Smooth muscle cell (in vitro differentiated cells): ENCODE data around the gene MAOB. TPM values are rescaled to one million over a fixed set of nuclear protein-coding genes. Genes with fewer than 3 reads are reported as not detected.

Source experiments
- DNase-seq: peaks from one replicate; lab custom pipeline; 2025; ENCODE audit not compliant: unreplicated experiment; lab: John Stamatoyannopoulos, UW
- H2AFZ ChIP-seq: fragments of 200-600 bp; sonication (generic); 2 replicates; pipeline ENCODE4 v1.6.0; 2016; ENCODE audit warnings: antibody characterized with exemption, low read depth, mild to moderate bottlenecking
- H3F3A ChIP-seq: fragments of 200-600 bp; sonication (generic); 2 replicates; pipeline ENCODE4 v1.6.0; 2017; ENCODE audit warnings: antibody characterized with exemption, low read depth
- H3K27ac ChIP-seq: fragments of 200-600 bp; sonication (generic); 2 replicates; pipeline ENCODE4 v1.5.1; 2016; ENCODE audit warnings: low read depth, mild to moderate bottlenecking
- H3K27me3 ChIP-seq: fragments of 200-600 bp; sonication (generic); 2 replicates; pipeline ENCODE4 v1.6.1; 2016; ENCODE audit warnings: low read depth, mild to moderate bottlenecking
- H3K36me3 ChIP-seq: fragments of 200-600 bp; sonication (generic); 2 replicates; pipeline ENCODE4 v1.5.1; 2016; ENCODE audit warnings: low read depth
- H3K4me1 ChIP-seq: fragments of 200-600 bp; sonication (generic); 2 replicates; pipeline ENCODE4 v1.5.1; 2016; ENCODE audit warnings: low read depth
- H3K4me2 ChIP-seq: fragments of 200-600 bp; sonication (generic); 2 replicates; pipeline ENCODE4 v1.6.0; 2016; ENCODE audit warnings: mild to moderate bottlenecking
- H3K4me3 ChIP-seq: fragments of 200-600 bp; sonication (generic); 2 replicates; pipeline ENCODE4 v1.5.1; 2016; ENCODE audit warnings: mild to moderate bottlenecking
- H3K79me2 ChIP-seq: fragments of 200-600 bp; sonication (generic); 2 replicates; pipeline ENCODE4 v1.6.0; 2016; ENCODE audit warnings: low read depth, mild to moderate bottlenecking
- H3K9ac ChIP-seq: fragments of 200-600 bp; sonication (generic); 2 replicates; pipeline ENCODE4 v1.6.0; 2016; ENCODE audit warnings: low read depth
- H3K9me3 ChIP-seq: fragments of 200-600 bp; sonication (generic); replicated peaks from 2 replicates; pipeline ENCODE4 v1.5.1; 2016; ENCODE audit warnings: low read depth
- H4K20me1 ChIP-seq: fragments of 200-600 bp; sonication (generic); 2 replicates; pipeline ENCODE4 v1.6.0; 2016; ENCODE audit warnings: low read depth
- CTCF ChIP-seq: fragments of 200-600 bp; sonication (generic); IDR thresholded peaks from 2 replicates; pipeline ENCODE4 v1.5.1; 2017; ENCODE audit warnings: borderline replicate concordance, mild to moderate bottlenecking, antibody characterized with exemption; ENCODE audit not compliant: insufficient read depth, poor library complexity, severe bottlenecking
- WGBS: methylation state at CpG from one replicate; pipeline ENCODE4 v1.1.7; 2016; ENCODE audit warnings: low lambda C conversion rate; 5-methylcytosine and 5-hydroxymethylcytosine counted together
- polyA plus RNA-seq: library from polyadenylated mRNA; unstranded; fragments of >200 nt; fragmentation: Nextera tagmentation; extraction: Ambion mirVana; gene quantifications from 2 replicates; pipeline ENCODE4 v1.2.1, GENCODE V29; 2016
- total RNA-seq: library from RNA; depleted of rRNA; stranded (reverse); fragments of >200 nt; gene quantifications from 2 replicates; pipeline ENCODE4 v1.2.3, GENCODE V29; 2014

MAOB gene
- total and polyA plus RNA-seq, 2 experiments from 2014 or later, result 0.93 TPM; not detected in 1

- no peaks in the 10 kb centered on the region for H4K20me1 ChIP-seq
- H3K79me2 ChIP-seq, result no peaks in the 10 kb centered on the region
- TF ChIP-seq CTCF, result no peak
- no peaks in the 10 kb centered on the region for H3K4me1 ChIP-seq
- H3K4me2 ChIP-seq, result no peak overlapping the region
- H3K27me3 ChIP-seq, result no peaks in the 10 kb centered on the region
- no peaks in the 10 kb centered on the region for H3K36me3 ChIP-seq
- no peak overlapping the region for H2AFZ ChIP-seq
- H3K4me3 ChIP-seq, result no peak overlapping the region
- no peak overlapping the region for H3K9ac ChIP-seq
- H3F3A ChIP-seq, result no peaks in the 10 kb centered on the region
- no peak for DNase-seq
- WGBS, result 68% methylated on average over 2 of the region's 2 CpGs
- no peak overlapping the region for H3K27ac ChIP-seq
- no peaks in the 10 kb centered on the region for H3K9me3 ChIP-seq
Measured at GRCh38 chrX:43747476-43747875, 134.8 kb downstream of the MAOB start.

GRCh38 chrX:43745938-43746721 is 136.1 kb downstream of the MAOB start:
- Histone ChIP-seq H3K79me2 (no peaks in the 10 kb centered on the region), H2AFZ (no peak overlapping the region), H3K4me2 (no peak overlapping the region), H3K4me1 (no peaks in the 10 kb centered on the region), H3K9me3 (no peaks in the 10 kb centered on the region), H3K36me3 (no peaks in the 10 kb centered on the region), H4K20me1 (no peaks in the 10 kb centered on the region), H3K9ac (no peak overlapping the region), H3K4me3 (no peak overlapping the region), H3F3A (no peaks in the 10 kb centered on the region), H3K27me3 (no peaks in the 10 kb centered on the region), H3K27ac (no peak overlapping the region)
- TF ChIP-seq CTCF, result no peak
- WGBS, result 72% methylated on average over 6 of the region's 6 CpGs
- DNase-seq, result no peak

GRCh38 chrX:43744284-43744683 is 138.0 kb downstream of the MAOB start:
- no peaks in the 10 kb centered on the region for H3K4me1 ChIP-seq
- no peaks in the 10 kb centered on the region for H3K36me3 ChIP-seq
- no peak overlapping the region for H2AFZ ChIP-seq
- no peaks in the 10 kb centered on the region for H3K27me3 ChIP-seq
- H3F3A ChIP-seq, result no peaks in the 10 kb centered on the region
- H3K4me3 ChIP-seq, result no peak overlapping the region
- H3K79me2 ChIP-seq, result no peaks in the 10 kb centered on the region
- H3K4me2 ChIP-seq, result no peak overlapping the region
- no peak overlapping the region for H3K9ac ChIP-seq
- WGBS, result 80% methylated on average over 3 of the region's 3 CpGs
- no peaks in the 10 kb centered on the region for H3K9me3 ChIP-seq
- no peak for TF ChIP-seq CTCF
- H4K20me1 ChIP-seq, result no peaks in the 10 kb centered on the region
- DNase-seq, result no peak
- no peak overlapping the region for H3K27ac ChIP-seq
